H9 (cell line): Measurements from ENCODE around the gene ART3. TPM values are rescaled to one million over a fixed set of nuclear protein-coding genes. Genes with fewer than 3 reads are reported as not detected.

Source experiments
- DNase-seq: peaks from one replicate; pipeline ENCODE4 v3.0.0-alpha.2; 2017
- H2AFZ ChIP-seq: one replicate; pipeline ENCODE4 v1.6.1; 2013; ENCODE audit warnings: mild to moderate bottlenecking, low read length, control low read depth, moderate library complexity
- H2AK5ac ChIP-seq: 2 replicates; pipeline ENCODE4 v1.6.1; 2013; ENCODE audit warnings: low read length, control low read depth, mixed read lengths; ENCODE audit not compliant: insufficient read length
- H2BK120ac ChIP-seq: one replicate; pipeline ENCODE4 v1.6.1; 2013; ENCODE audit warnings: low read depth, mild to moderate bottlenecking, low read length, control low read depth, inconsistent platforms; ENCODE audit not compliant: poor library complexity, severe bottlenecking
- H2BK12ac ChIP-seq: 2 replicates; pipeline ENCODE4 v1.6.1; 2013; ENCODE audit warnings: low read length, control low read depth, mixed read lengths, low read depth; ENCODE audit not compliant: insufficient read length
- H2BK15ac ChIP-seq: 2 replicates; pipeline ENCODE4 v1.6.1; 2013; ENCODE audit warnings: low read depth, low read length, control low read depth
- H2BK20ac ChIP-seq: one replicate; pipeline ENCODE4 v1.6.1; 2013; ENCODE audit warnings: low read depth, mild to moderate bottlenecking, low read length, control low read depth, inconsistent platforms; ENCODE audit not compliant: poor library complexity, severe bottlenecking
- H2BK5ac ChIP-seq: 2 replicates; pipeline ENCODE4 v1.6.1; 2013; ENCODE audit warnings: low read length, control low read depth, mixed read lengths; ENCODE audit not compliant: insufficient read length
- H3K14ac ChIP-seq: 2 replicates; pipeline ENCODE4 v1.6.1; 2013; ENCODE audit warnings: low read length, control low read depth; ENCODE audit not compliant: insufficient read depth
- H3K18ac ChIP-seq: 2 replicates; pipeline ENCODE4 v1.6.1; 2013; ENCODE audit warnings: low read depth, mild to moderate bottlenecking, mixed read lengths, low read length, control low read depth; ENCODE audit not compliant: insufficient read length
- H3K23ac ChIP-seq: 2 replicates; pipeline ENCODE4 v1.6.1; 2013; ENCODE audit warnings: low read length, control low read depth, mixed read lengths, low read depth; ENCODE audit not compliant: insufficient read length
- H3K23me2 ChIP-seq: 2 replicates; pipeline ENCODE4 v1.6.1; 2013; ENCODE audit warnings: low read depth, mild to moderate bottlenecking, mixed read lengths, low read length, control low read depth; ENCODE audit not compliant: insufficient read length, poor library complexity, severe bottlenecking
- H3K27ac ChIP-seq: 2 replicates; pipeline ENCODE4 v1.5.1; 2013; ENCODE audit warnings: low read length, control low read depth, mixed read lengths, low read depth; ENCODE audit not compliant: insufficient read length
- H3K27me3 ChIP-seq: 2 replicates; pipeline ENCODE4 v1.6.1; 2013; ENCODE audit warnings: low read length, control low read depth, inconsistent platforms; ENCODE audit not compliant: insufficient read depth
- H3K4ac ChIP-seq: 2 replicates; pipeline ENCODE4 v1.6.1; 2013; ENCODE audit warnings: low read depth, mild to moderate bottlenecking, control low read depth, inconsistent platforms, low read length, moderate library complexity
- H3K4me1 ChIP-seq: 2 replicates; pipeline ENCODE4 v1.6.1; 2013; ENCODE audit warnings: low read length, control low read depth, inconsistent platforms; ENCODE audit not compliant: insufficient read depth
- H3K4me2 ChIP-seq: 2 replicates; pipeline ENCODE4 v1.6.1; 2013; ENCODE audit warnings: low read length, control low read depth, mixed read lengths; ENCODE audit not compliant: insufficient read length, insufficient read depth
- H3K56ac ChIP-seq: 2 replicates; pipeline ENCODE4 v1.6.1; 2013; ENCODE audit warnings: low read depth, mild to moderate bottlenecking, mixed read lengths, low read length, control low read depth; ENCODE audit not compliant: insufficient read length
- H3K79me1 ChIP-seq: 2 replicates; pipeline ENCODE4 v1.6.1; 2013; ENCODE audit warnings: low read depth, mild to moderate bottlenecking, moderate library complexity, low read length, control low read depth, inconsistent platforms; ENCODE audit not compliant: insufficient read depth, poor library complexity, severe bottlenecking
- H3K79me2 ChIP-seq: 2 replicates; pipeline ENCODE4 v1.6.1; 2013; ENCODE audit warnings: low read length, control low read depth, inconsistent platforms; ENCODE audit not compliant: insufficient read depth
- H3K9ac ChIP-seq: 2 replicates; pipeline ENCODE4 v1.6.1; 2013; ENCODE audit warnings: low read length, control low read depth, mixed read lengths; ENCODE audit not compliant: insufficient read length; ENCODE audit errors: extremely low read depth
- H3K9me3 ChIP-seq: one replicate; pipeline ENCODE4 v1.6.1; 2013; ENCODE audit warnings: low read depth, low read length, inconsistent platforms; ENCODE audit not compliant: control insufficient read depth
- H3T11ph ChIP-seq: one replicate; pipeline ENCODE4 v1.6.1; 2013; ENCODE audit warnings: mild to moderate bottlenecking, low read length, control low read depth, inconsistent platforms
- H4K20me1 ChIP-seq: one replicate; pipeline ENCODE4 v1.6.1; 2013; ENCODE audit not compliant: control insufficient read depth, insufficient read length, insufficient read depth
- H4K5ac ChIP-seq: 2 replicates; pipeline ENCODE4 v1.6.1; 2013; ENCODE audit warnings: low read depth, mild to moderate bottlenecking, mixed read lengths, low read length, control low read depth; ENCODE audit not compliant: insufficient read length
- H4K8ac ChIP-seq: replicated peaks from 2 replicates; pipeline ENCODE4 v1.6.1; 2013; ENCODE audit warnings: low read length, control low read depth, mixed read lengths, low read depth; ENCODE audit not compliant: insufficient read length
- H4K91ac ChIP-seq: 2 replicates; pipeline ENCODE4 v1.6.1; 2013; ENCODE audit warnings: low read depth, mild to moderate bottlenecking, moderate library complexity, mixed read lengths, low read length, control low read depth; ENCODE audit not compliant: insufficient read length
- H3K27ac Mint-ChIP-seq, 3 experiments: 2 replicates in 2 of 3; 3 replicates in 1 of 3; pipeline ENCODE4 v1.8.0; 2020 to 2021; ENCODE audit warnings: mixed read lengths in 3 of 3, mild to moderate bottlenecking in 1 of 3, moderate library complexity in 1 of 3
- H3K27me3 Mint-ChIP-seq: 2 replicates; pipeline ENCODE4 v1.8.0; 2021; ENCODE audit warnings: low read depth, mild to moderate bottlenecking, moderate library complexity, mixed read lengths
- H3K36me3 Mint-ChIP-seq, 3 experiments: 2 replicates in 2 of 3; 3 replicates in 1 of 3; pipeline ENCODE4 v1.8.0; 2020 to 2021; ENCODE audit warnings: low read depth in 3 of 3, mixed read lengths in 3 of 3; ENCODE audit not compliant: insufficient read depth in 1 of 3
- H3K4me1 Mint-ChIP-seq, 2 experiments: 2 replicates each; pipeline ENCODE4 v1.8.0; 2020; ENCODE audit warnings: mixed read lengths in 2 of 2
- H3K4me3 Mint-ChIP-seq, 2 experiments: 2 replicates in 1 of 2; 3 replicates in 1 of 2; pipeline ENCODE4 v1.8.0; 2020 to 2021; ENCODE audit warnings: mild to moderate bottlenecking in 2 of 2, mixed read lengths in 2 of 2, moderate library complexity in 1 of 2
- H3K9me3 Mint-ChIP-seq, 2 experiments: 2 replicates in 1 of 2; 3 replicates in 1 of 2; pipeline ENCODE4 v1.8.0; 2020; ENCODE audit warnings: mild to moderate bottlenecking in 2 of 2, mixed read lengths in 2 of 2, moderate library complexity in 1 of 2
- WGBS: extraction: QIAGEN DNeasy Blood & Tissue Kit; methylation state at CpG from one replicate; pipeline ENCODE4 v1.1.7; 2013; ENCODE audit warnings: missing lambda C conversion rate, low lambda C conversion rate, mixed read lengths; ENCODE audit not compliant: insufficient read length; ENCODE audit errors: extremely low coverage; 5-methylcytosine and 5-hydroxymethylcytosine counted together
- total RNA-seq: library from RNA; stranded (reverse); gene quantifications from 2 replicates; pipeline ENCODE4 v1.2.1, GENCODE V29; 2021
- TF ChIP-seq, protein P1 (sequence below): fragments of 200-600 bp; sonication (generic); conservative IDR thresholded peaks from 3 replicates; pipeline ENCODE4 v1.8.0; 2021; ENCODE audit warnings: antibody characterized with exemption, mild to moderate bottlenecking

The ART3 gene
- total RNA-seq, 1 experiment from 2014 or later, result 0.74 TPM

DNA sequence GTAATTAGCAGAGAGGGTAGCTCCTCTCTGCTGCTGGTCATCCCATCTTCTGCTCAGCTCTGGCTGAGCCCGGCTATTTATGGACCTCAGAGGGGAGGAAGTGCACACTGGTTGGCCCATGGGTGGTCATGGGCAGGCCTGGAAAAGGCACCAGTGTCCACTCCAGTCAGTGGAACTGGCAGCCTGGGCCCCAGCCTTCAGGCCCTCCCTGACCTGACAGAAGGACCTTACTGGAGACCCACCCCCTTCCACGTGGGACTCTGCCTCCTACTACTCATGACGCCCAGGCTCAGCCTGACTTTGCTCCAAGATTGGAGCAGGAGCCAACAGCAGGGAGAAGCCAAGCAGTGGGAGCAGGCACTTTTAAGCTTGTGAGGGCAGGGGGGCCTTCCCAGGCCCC, 8.0 kb upstream of the ART3 start:
- H2BK120ac ChIP-seq, result no peak overlapping the region
- H2AK5ac ChIP-seq, result no peak overlapping the region
- H2BK15ac ChIP-seq, result no peak overlapping the region
- H3K79me2 ChIP-seq, result no peaks in the 10 kb centered on the region
- H3K4ac ChIP-seq, result no peak overlapping the region
- H3K27me3 Mint-ChIP-seq, result no peaks in the 10 kb centered on the region
- H3K27me3 ChIP-seq, result no peaks in the 10 kb centered on the region
- no peaks in the 10 kb centered on the region for H3K79me1 ChIP-seq
- no peak overlapping the region for H3K27ac ChIP-seq
- H4K8ac ChIP-seq, result no peak overlapping the region
- H3K36me3 Mint-ChIP-seq, result no peaks in the 10 kb centered on the region
- no peak overlapping the region for H3K56ac ChIP-seq
- H3K18ac ChIP-seq, result no peak overlapping the region
- H3K27ac Mint-ChIP-seq, result no peak overlapping the region
- no peak overlapping the region for H3T11ph ChIP-seq
- no peak overlapping the region for H2BK12ac ChIP-seq
- H3K9me3 Mint-ChIP-seq, result peaks cover 0 to 1% of the 10 kb centered on the region in 2 experiments; a peak in 2 of 5 replicates
- H3K4me2 ChIP-seq, result no peak overlapping the region
- H3K4me1 ChIP-seq, result no peaks in the 10 kb centered on the region
- no peak overlapping the region for H4K91ac ChIP-seq
- H3K4me3 Mint-ChIP-seq, result no peak overlapping the region
- no peak for DNase-seq
- no peak overlapping the region for H4K5ac ChIP-seq
- no peak overlapping the region for H2AFZ ChIP-seq
- H3K9ac ChIP-seq, result no peak overlapping the region
- no peak overlapping the region for H3K23ac ChIP-seq
- no peak overlapping the region for H2BK20ac ChIP-seq
- no peaks in the 10 kb centered on the region for H3K23me2 ChIP-seq
- peaks cover 2 to 4% of the 10 kb centered on the region in 2 experiments; a peak in 3 of 4 replicates for H3K4me1 Mint-ChIP-seq
- no peaks in the 10 kb centered on the region for H3K9me3 ChIP-seq
- no CpG with 5 or more reads among the region's 3 CpGs for WGBS
- no peaks in the 10 kb centered on the region for H4K20me1 ChIP-seq
- H3K14ac ChIP-seq, result no peak overlapping the region
- H2BK5ac ChIP-seq, result no peak overlapping the region
- TF ChIP-seq, protein P1, sequence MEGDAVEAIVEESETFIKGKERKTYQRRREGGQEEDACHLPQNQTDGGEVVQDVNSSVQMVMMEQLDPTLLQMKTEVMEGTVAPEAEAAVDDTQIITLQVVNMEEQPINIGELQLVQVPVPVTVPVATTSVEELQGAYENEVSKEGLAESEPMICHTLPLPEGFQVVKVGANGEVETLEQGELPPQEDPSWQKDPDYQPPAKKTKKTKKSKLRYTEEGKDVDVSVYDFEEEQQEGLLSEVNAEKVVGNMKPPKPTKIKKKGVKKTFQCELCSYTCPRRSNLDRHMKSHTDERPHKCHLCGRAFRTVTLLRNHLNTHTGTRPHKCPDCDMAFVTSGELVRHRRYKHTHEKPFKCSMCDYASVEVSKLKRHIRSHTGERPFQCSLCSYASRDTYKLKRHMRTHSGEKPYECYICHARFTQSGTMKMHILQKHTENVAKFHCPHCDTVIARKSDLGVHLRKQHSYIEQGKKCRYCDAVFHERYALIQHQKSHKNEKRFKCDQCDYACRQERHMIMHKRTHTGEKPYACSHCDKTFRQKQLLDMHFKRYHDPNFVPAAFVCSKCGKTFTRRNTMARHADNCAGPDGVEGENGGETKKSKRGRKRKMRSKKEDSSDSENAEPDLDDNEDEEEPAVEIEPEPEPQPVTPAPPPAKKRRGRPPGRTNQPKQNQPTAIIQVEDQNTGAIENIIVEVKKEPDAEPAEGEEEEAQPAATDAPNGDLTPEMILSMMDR, result no peak
